H1 (cell line): Measurements from ENCODE around the gene LRRTM4. TPM values are rescaled to one million over a fixed set of nuclear protein-coding genes. Genes with fewer than 3 reads are reported as not detected.

Experiments
- CTCF ChIA-PET: fragments of 300-600 bp; sonication (Branson Sonifier 250); formaldehyde crosslinking; loops from one replicate; lab custom pipeline; 2021; ENCODE audit not compliant: partially characterized antibody; lab: Charles Lee
- POLR2A ChIA-PET: fragments of 300-600 bp; sonication (Branson Sonifier 250); formaldehyde crosslinking; loops from one replicate; lab custom pipeline; 2021; ENCODE audit warnings: inconsistent platforms; ENCODE audit not compliant: partially characterized antibody; lab: Charles Lee
- DNase-seq, 2 experiments: peaks; one replicate each; pipeline versions ENCODE4 v3.0.0 to v3.0.0-alpha.2; 2010 to 2022; ENCODE audit warnings: low spot score in 2 of 2, low read depth in 1 of 2, mixed read lengths in 1 of 2
- FAIRE-seq: peaks from 2 replicates; lab custom pipeline; 2011; peaks lifted over from hg19 to GRCh38; lab: Jason Lieb, UNC
- H2AFZ ChIP-seq: 2 replicates; pipeline ENCODE4 v1.8.1; 2012; ENCODE audit warnings: low read length, inconsistent platforms
- H2AK5ac ChIP-seq: 2 replicates; pipeline ENCODE4 v1.6.1; 2013; ENCODE audit warnings: low read depth, low read length
- H2BK120ac ChIP-seq: replicated peaks from 2 replicates; pipeline ENCODE3; 2013; ENCODE audit warnings: low read depth, low read length, inconsistent platforms
- H2BK12ac ChIP-seq: 2 replicates; pipeline ENCODE4 v1.6.1; 2013; ENCODE audit warnings: low read depth, low read length
- H2BK15ac ChIP-seq: 2 replicates; pipeline ENCODE4 v1.6.1; 2013; ENCODE audit warnings: low read length
- H2BK20ac ChIP-seq: 2 replicates; pipeline ENCODE4 v1.6.1; 2013; ENCODE audit warnings: low read length
- H2BK5ac ChIP-seq: 2 replicates; pipeline ENCODE4 v1.6.1; 2013; ENCODE audit warnings: low read depth, low read length
- H3K14ac ChIP-seq: 2 replicates; pipeline ENCODE4 v1.6.1; 2013; ENCODE audit warnings: inconsistent platforms; ENCODE audit not compliant: insufficient read length
- H3K18ac ChIP-seq: 2 replicates; pipeline ENCODE4 v1.6.1; 2013; ENCODE audit warnings: low read length; ENCODE audit errors: extremely low read depth
- H3K23ac ChIP-seq: 2 replicates; pipeline ENCODE4 v1.6.1; 2013; ENCODE audit warnings: inconsistent platforms; ENCODE audit not compliant: insufficient read length
- H3K23me2 ChIP-seq: 2 replicates; pipeline ENCODE4 v1.6.1; 2013; ENCODE audit warnings: low read depth, low read length
- H3K27ac ChIP-seq: 2 replicates; pipeline ENCODE4 v1.6.1; 2011; ENCODE audit warnings: low read depth, low read length, inconsistent platforms
- H3K27me3 ChIP-seq, 4 experiments: replicated peaks in 1 of 4; 1 replicate in 1 of 4; 2 replicates in 3 of 4; pipeline versions ENCODE4 v1.6.1 to v1.8.1; 2011 to 2013; ENCODE audit warnings: low read length in 3 of 4, mild to moderate bottlenecking in 3 of 4, inconsistent platforms in 2 of 4, mixed read lengths in 2 of 4, moderate library complexity in 1 of 4; ENCODE audit not compliant: control insufficient read depth in 3 of 4, insufficient read depth in 3 of 4; ENCODE audit errors: extremely low read depth in 1 of 4
- H3K36me3 ChIP-seq, 4 experiments: 2 replicates each; pipeline versions ENCODE4 v1.6.1 to v1.8.1; 2011 to 2013; ENCODE audit warnings: mild to moderate bottlenecking in 4 of 4, low read length in 3 of 4, moderate library complexity in 2 of 4, control low read depth in 1 of 4, inconsistent platforms in 1 of 4; ENCODE audit not compliant: insufficient read depth in 4 of 4, control insufficient read depth in 2 of 4
- H3K4ac ChIP-seq: replicated peaks from 2 replicates; pipeline ENCODE3; 2013; ENCODE audit warnings: low read length, low read depth, mixed read lengths, inconsistent platforms; ENCODE audit not compliant: insufficient read length
- H3K4me1 ChIP-seq, 4 experiments: replicated peaks in 1 of 4; 1 replicate in 1 of 4; 2 replicates in 3 of 4; pipeline versions ENCODE4 v1.6.1 to v1.8.1; 2011 to 2013; ENCODE audit warnings: low read length in 3 of 4, inconsistent platforms in 2 of 4, mixed read lengths in 1 of 4; ENCODE audit not compliant: insufficient read depth in 4 of 4, control insufficient read depth in 3 of 4
- H3K4me2 ChIP-seq, 2 experiments: 2 replicates each; pipeline versions ENCODE4 v1.6.1 to v1.8.1; 2011 to 2013; ENCODE audit warnings: low read depth in 2 of 2, low read length in 2 of 2, control low read depth in 1 of 2, inconsistent platforms in 1 of 2, mild to moderate bottlenecking in 1 of 2; ENCODE audit not compliant: insufficient read depth in 1 of 2
- H3K4me3 ChIP-seq, 4 experiments: fragments of 200-600, 300-600 bp in 1 of 4; sonication (generic), shearing (Covaris generic), sonication (Bioruptor Twin) in 1 of 4; 2 replicates each; pipeline versions ENCODE4 v1.5.1 to v1.8.1; 2011 to 2016; ENCODE audit warnings: low read length in 4 of 4, low read depth in 3 of 4, control low read depth in 2 of 4, inconsistent platforms in 2 of 4, mild to moderate bottlenecking in 2 of 4, mixed read lengths in 1 of 4, moderate library complexity in 1 of 4; ENCODE audit not compliant: insufficient read depth in 2 of 4; ENCODE audit errors: extremely low read depth in 1 of 4
- H3K56ac ChIP-seq: replicated peaks from 2 replicates; pipeline ENCODE3; 2013; ENCODE audit warnings: low read depth, mild to moderate bottlenecking, mixed read lengths, low read length, inconsistent platforms; ENCODE audit not compliant: insufficient read length
- H3K79me1 ChIP-seq: 2 replicates; pipeline ENCODE4 v1.6.1; 2013; ENCODE audit warnings: low read depth, low read length, control low read depth
- H3K79me2 ChIP-seq, 2 experiments: 2 replicates each; pipeline versions ENCODE4 v1.6.1 to v1.8.1; 2012 to 2013; ENCODE audit warnings: low read length in 2 of 2, mild to moderate bottlenecking in 2 of 2, inconsistent platforms in 1 of 2; ENCODE audit not compliant: insufficient read depth in 2 of 2, control insufficient read depth in 1 of 2
- H3K9ac ChIP-seq, 4 experiments: replicated peaks in 1 of 4; 1 replicate in 1 of 4; 2 replicates in 3 of 4; pipeline versions ENCODE4 v1.6.1 to v1.8.1; 2011 to 2013; ENCODE audit warnings: low read depth in 3 of 4, low read length in 3 of 4, control low read depth in 2 of 4, mild to moderate bottlenecking in 2 of 4, moderate library complexity in 2 of 4, inconsistent platforms in 1 of 4; ENCODE audit errors: extremely low read depth in 1 of 4
- H3K9me3 ChIP-seq, 2 experiments: 2 replicates each; pipeline versions ENCODE4 v1.6.1 to v1.8.1; 2012 to 2013; ENCODE audit warnings: mild to moderate bottlenecking in 2 of 2, moderate library complexity in 2 of 2, control low read depth in 1 of 2, inconsistent platforms in 1 of 2, low read depth in 1 of 2, low read length in 1 of 2, mixed read lengths in 1 of 2; ENCODE audit not compliant: insufficient read depth in 2 of 2
- H4K20me1 ChIP-seq, 2 experiments: replicated peaks in 1 of 2; 2 replicates each; pipeline versions ENCODE3 to v1.8.1; 2011 to 2013; ENCODE audit warnings: inconsistent platforms in 2 of 2, low read length in 2 of 2, mild to moderate bottlenecking in 1 of 2; ENCODE audit not compliant: insufficient read depth in 2 of 2, control insufficient read depth in 1 of 2
- H4K5ac ChIP-seq: 2 replicates; pipeline ENCODE4 v1.6.1; 2013; ENCODE audit warnings: low read length, low read depth, mixed read lengths, inconsistent platforms; ENCODE audit not compliant: insufficient read length
- H4K8ac ChIP-seq: 2 replicates; pipeline ENCODE4 v1.8.0; 2013; ENCODE audit warnings: mild to moderate bottlenecking, moderate library complexity, low read length, inconsistent platforms; ENCODE audit not compliant: insufficient read depth; ENCODE audit errors: extremely low read depth
- H4K91ac ChIP-seq: replicated peaks from 2 replicates; pipeline ENCODE3; 2013; ENCODE audit warnings: low read length, mixed read lengths, inconsistent platforms; ENCODE audit not compliant: insufficient read length
- BACH1 ChIP-seq: IDR thresholded peaks from 2 replicates; pipeline ENCODE4 v1.6.1; 2012; ENCODE audit warnings: low read length, improper control_type of control experiment
- BCL11A ChIP-seq, 2 experiments: IDR thresholded peaks; one replicate each; pipeline ENCODE4 v1.6.1; 2011; ENCODE audit warnings: low read depth in 2 of 2, low read length in 2 of 2, mild to moderate bottlenecking in 2 of 2
- CBX8 ChIP-seq: fragments of 300-800, 300-1000 bp; sonication (generic); IDR thresholded peaks from 2 replicates; pipeline ENCODE4 v1.7.1; 2016; ENCODE audit warnings: low read depth, low read length, borderline replicate concordance
- CREB1 ChIP-seq: IDR thresholded peaks from 2 replicates; pipeline ENCODE4 v1.6.1; 2012; ENCODE audit warnings: inconsistent platforms
- GABPA ChIP-seq: IDR thresholded peaks from 2 replicates; pipeline ENCODE4 v1.6.1; 2011; ENCODE audit warnings: mild to moderate bottlenecking, low read length, moderate library complexity, borderline replicate concordance; ENCODE audit not compliant: insufficient read depth
- JUND ChIP-seq: IDR thresholded peaks from 2 replicates; pipeline ENCODE4 v1.6.1; 2011; ENCODE audit warnings: mild to moderate bottlenecking, improper control_type of control experiment, low read length
- KDM5A ChIP-seq: fragments of 200-600 bp; IDR thresholded peaks from 2 replicates; pipeline ENCODE4 v1.7.1; 2012; ENCODE audit warnings: mild to moderate bottlenecking, low read length, inconsistent platforms, mixed read lengths
- PHF8 ChIP-seq: fragments of 200-600 bp; sonication (generic); conservative IDR thresholded peaks from 2 replicates; pipeline ENCODE4 v1.7.1; 2012; ENCODE audit warnings: low read depth, mild to moderate bottlenecking, inconsistent platforms, low read length, moderate library complexity
- RXRA ChIP-seq: IDR thresholded peaks from 2 replicates; pipeline ENCODE4 v1.6.1; 2011; ENCODE audit warnings: low read depth, mild to moderate bottlenecking, low read length, moderate library complexity; ENCODE audit not compliant: insufficient read depth
- SP1 ChIP-seq: IDR thresholded peaks from 2 replicates; pipeline ENCODE4 v1.6.1; 2011; ENCODE audit warnings: low read depth, low read length
- SP4 ChIP-seq: IDR thresholded peaks from 2 replicates; pipeline ENCODE4 v1.6.1; 2012; ENCODE audit warnings: low read length, inconsistent platforms
- TBP ChIP-seq: IDR thresholded peaks from 2 replicates; pipeline ENCODE4 v1.6.1; 2011; ENCODE audit warnings: low read depth, low read length, improper control_type of control experiment
- WGBS, 2 experiments: shearing (Covaris generic) in 1 of 2; methylation state at CpG; one replicate each; pipeline versions ENCODE4 v1.1.6 to v1.1.7; 2013 to 2015; ENCODE audit warnings: low lambda C conversion rate in 2 of 2, mixed read lengths in 2 of 2, inconsistent platforms in 1 of 2, low coverage in 1 of 2, missing lambda C conversion rate in 1 of 2; ENCODE audit not compliant: insufficient replicate concordance in 2 of 2, insufficient coverage in 1 of 2, insufficient read length in 1 of 2; ENCODE audit errors: extremely low coverage in 1 of 2, missing lambda C conversion rate in 1 of 2; 5-methylcytosine and 5-hydroxymethylcytosine counted together
- polyA plus RNA-seq, 7 experiments: library from polyadenylated mRNA; depleted of rRNA in 3 of 7; stranded (reverse) in 5 of 7; unstranded in 2 of 7; fragments of >200 nt in 5 of 7; fragments of 200-250 nt in 2 of 7; gene quantifications; 1 replicate in 5 of 7; 2 replicates in 1 of 7; 4 replicates in 1 of 7; pipeline versions ENCODE4 v1.2.1 to v1.2.3, GENCODE V29; 2011 to 2013; ENCODE audit warnings: missing spikeins in 2 of 7, mixed read lengths in 2 of 7
- total RNA-seq: library from RNA; stranded (reverse); fragmentation: NEBNext Ultra II Directional; extraction: Animal tissue kit (Norgen Biotek cat#: 25700); gene quantifications from 2 replicates; pipeline ENCODE4 v1.2.1, GENCODE V29; 2021

Gene LRRTM4
- total and polyA plus RNA-seq, 2 of the 8 experiments (the other 6 are each of a cell fraction or from before 2014, with no cell fraction given), result 3.6 to 9.5 TPM

GRCh38 chr2:77016443-77017354 lies 505.5 kb downstream of the LRRTM4 start:
- H3K23ac ChIP-seq, result no peak overlapping the region
- H3K18ac ChIP-seq, result no peak overlapping the region
- no peak overlapping the region for H4K91ac ChIP-seq
- H3K4me1 ChIP-seq, result peaks cover 0 to 8% (median 1%) of the 10 kb centered on the region in 4 experiments; a peak in 2 of 7 replicates
- WGBS, 2 experiments, result 90% methylated on average over 4 of the region's 4 CpGs; no CpG with 5 or more reads in 1 of the 2 experiments
- H4K5ac ChIP-seq, result no peak overlapping the region
- no peak overlapping the region for H2BK12ac ChIP-seq
- no peak overlapping the region for H2BK20ac ChIP-seq
- no peak overlapping the region for H2BK15ac ChIP-seq
- no peaks in the 10 kb centered on the region for H4K20me1 ChIP-seq
- H3K79me2 ChIP-seq, result no peaks in the 10 kb centered on the region
- H3K27ac ChIP-seq, result no peak overlapping the region
- H3K27me3 ChIP-seq, result no peaks in the 10 kb centered on the region
- no peak overlapping the region for H3K56ac ChIP-seq
- H3K4me3 ChIP-seq, result no peak overlapping the region
- no peak for TF ChIP-seq SP4
- TF ChIP-seq BCL11A (IDR thresholded peaks at IDR 0.05; ENCODE audit: low read depth in 2 of 2, low read length in 2 of 2), result no peak
- no peak for TF ChIP-seq TBP
- no peak for TF ChIP-seq PHF8
- TF ChIP-seq CBX8, result no peak
- TF ChIP-seq GABPA, result no peak
- TF ChIP-seq JUND, result no peak
- TF ChIP-seq KDM5A, result no peak
- no peak for TF ChIP-seq CREB1
- no peak for TF ChIP-seq RXRA
- no peak for TF ChIP-seq SP1
- TF ChIP-seq BACH1, result no peak
- no peak for DNase-seq
- H2AK5ac ChIP-seq, result no peak overlapping the region
- H3K79me1 ChIP-seq, result no peaks in the 10 kb centered on the region
- H3K14ac ChIP-seq, result no peak overlapping the region
- H3K9me3 ChIP-seq, result no peaks in the 10 kb centered on the region
- H3K23me2 ChIP-seq, result no peaks in the 10 kb centered on the region
- FAIRE-seq, result no peak
- no peak overlapping the region for H2AFZ ChIP-seq
- no peak overlapping the region for H4K8ac ChIP-seq
- H3K36me3 ChIP-seq, result no peaks in the 10 kb centered on the region
- CTCF ChIA-PET, result interaction anchor here (0.6 to 1.1 kb wide), 2 partner anchors 63 to 1150 kb away, joined by 3 to 4 read pairs; no protein-coding TSS in a partner anchor
- H2BK5ac ChIP-seq, result no peak overlapping the region
- no peak overlapping the region for H3K4ac ChIP-seq
- H3K4me2 ChIP-seq, result no peak overlapping the region
- H3K9ac ChIP-seq, result no peak overlapping the region
- no peak overlapping the region for H2BK120ac ChIP-seq
- POLR2A ChIA-PET, result interaction anchor here (0.6 kb wide), 1 partner anchor 24 kb away, joined by 5 read pairs; no protein-coding TSS in a partner anchor
